ENCODE data around the gene THAP10.

DNA sequence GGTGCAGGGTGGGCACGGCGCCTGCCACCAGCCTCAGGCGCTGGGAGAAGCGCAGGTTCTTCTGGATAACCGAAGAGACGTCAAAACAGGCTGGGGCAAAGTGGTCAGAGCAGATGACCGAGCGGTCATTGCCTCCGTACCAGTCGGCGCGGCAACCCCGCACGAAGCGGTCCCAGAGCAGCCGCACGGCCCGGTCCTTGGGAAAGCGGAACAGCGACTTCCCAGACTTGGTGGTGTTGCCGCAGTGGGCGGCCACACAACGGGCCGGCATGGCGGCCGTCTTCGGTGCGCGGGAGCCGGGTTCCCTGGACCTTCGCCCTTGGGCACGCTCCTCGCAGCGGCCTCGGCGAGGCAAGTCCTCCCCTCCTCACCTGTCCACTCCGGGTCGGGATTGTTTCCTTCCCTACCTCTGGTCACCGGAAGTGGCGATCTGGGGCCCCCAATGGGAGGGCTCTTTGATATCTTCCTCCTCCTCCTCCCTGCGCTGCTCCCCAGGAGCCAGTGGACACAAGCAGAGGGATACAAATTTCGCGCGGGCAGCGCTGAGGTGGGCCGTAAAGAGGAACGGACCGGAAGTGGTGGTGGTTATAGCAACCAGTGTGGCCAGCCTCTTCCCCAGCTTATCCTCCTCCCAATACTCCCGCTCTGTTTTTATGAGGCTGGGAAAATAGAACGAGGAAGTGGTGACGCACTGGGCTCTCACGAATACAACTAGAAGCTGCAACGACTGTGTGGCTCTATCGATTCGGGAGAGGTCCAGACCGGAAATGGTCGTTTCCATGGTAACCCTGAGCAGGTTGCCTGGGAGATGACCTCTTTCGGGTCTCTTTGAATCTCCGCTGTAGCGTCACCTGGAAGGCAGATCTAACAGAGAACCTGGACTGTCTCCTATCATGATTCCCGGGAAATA, at the start of gene THAP10, which contains the start of gene LRRC49:
- TF ChIP-seq, protein P1, sequence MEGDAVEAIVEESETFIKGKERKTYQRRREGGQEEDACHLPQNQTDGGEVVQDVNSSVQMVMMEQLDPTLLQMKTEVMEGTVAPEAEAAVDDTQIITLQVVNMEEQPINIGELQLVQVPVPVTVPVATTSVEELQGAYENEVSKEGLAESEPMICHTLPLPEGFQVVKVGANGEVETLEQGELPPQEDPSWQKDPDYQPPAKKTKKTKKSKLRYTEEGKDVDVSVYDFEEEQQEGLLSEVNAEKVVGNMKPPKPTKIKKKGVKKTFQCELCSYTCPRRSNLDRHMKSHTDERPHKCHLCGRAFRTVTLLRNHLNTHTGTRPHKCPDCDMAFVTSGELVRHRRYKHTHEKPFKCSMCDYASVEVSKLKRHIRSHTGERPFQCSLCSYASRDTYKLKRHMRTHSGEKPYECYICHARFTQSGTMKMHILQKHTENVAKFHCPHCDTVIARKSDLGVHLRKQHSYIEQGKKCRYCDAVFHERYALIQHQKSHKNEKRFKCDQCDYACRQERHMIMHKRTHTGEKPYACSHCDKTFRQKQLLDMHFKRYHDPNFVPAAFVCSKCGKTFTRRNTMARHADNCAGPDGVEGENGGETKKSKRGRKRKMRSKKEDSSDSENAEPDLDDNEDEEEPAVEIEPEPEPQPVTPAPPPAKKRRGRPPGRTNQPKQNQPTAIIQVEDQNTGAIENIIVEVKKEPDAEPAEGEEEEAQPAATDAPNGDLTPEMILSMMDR (IDR thresholded peaks at IDR 0.05), result no peak
- TF ChIP-seq POLR2A (IDR thresholded peaks at IDR 0.05), result no peak
